Activated CD8-positive, alpha-beta T cell treated with anti-CD3 and anti-CD28 coated beads, Interleukin-2, amount 10 ng/mL, durations not matched to agents 7 days and 5 days (primary cell): ENCODE measurements around the gene RGS19. TPM values are rescaled to one million over a fixed set of nuclear protein-coding genes. Genes with fewer than 3 reads are reported as not detected.

Source experiments
- ATAC-seq: fragments of 150-1000 bp; cut with Tn5 transposase; one replicate; pipeline ENCODE4 v1.10.0; 2021; ENCODE audit warnings: moderate library complexity
- CTCF ChIA-PET: fragments of 350-600 bp; sonication (Branson Sonifier 250); formaldehyde crosslinking; loops from one replicate; lab custom pipeline; 2021; ENCODE audit warnings: antibody characterized with exemption; lab: Charles Lee
- POLR2A ChIA-PET: fragments of 350-600 bp; sonication (Branson Sonifier 250); formaldehyde crosslinking; loops from one replicate; lab custom pipeline; 2021; ENCODE audit warnings: antibody characterized with exemption; lab: Charles Lee
- DNase-seq: peaks from one replicate; pipeline ENCODE4 v3.0.0-alpha.2; 2020
- H3K27ac Mint-ChIP-seq: one replicate; pipeline ENCODE4 v1.8.0; 2021; ENCODE audit warnings: mild to moderate bottlenecking, mixed read lengths
- H3K27me3 Mint-ChIP-seq: one replicate; pipeline ENCODE4 v1.8.0; 2021; ENCODE audit warnings: low read depth, mixed read lengths
- H3K36me3 Mint-ChIP-seq: one replicate; pipeline ENCODE4 v1.8.0; 2021; ENCODE audit warnings: low read depth, mixed read lengths
- H3K4me1 Mint-ChIP-seq: one replicate; pipeline ENCODE4 v1.8.0; 2021; ENCODE audit warnings: low read depth, mixed read lengths
- H3K4me3 Mint-ChIP-seq: one replicate; pipeline ENCODE4 v1.8.0; 2021; ENCODE audit warnings: mild to moderate bottlenecking, mixed read lengths
- H3K9me3 Mint-ChIP-seq: one replicate; pipeline ENCODE4 v1.8.0; 2022; ENCODE audit warnings: mixed read lengths; ENCODE audit not compliant: insufficient read depth
- total RNA-seq, 2 experiments: library from RNA; stranded (reverse); gene quantifications; one replicate each; pipeline ENCODE4 v1.2.3, GENCODE V29; 2021

Gene RGS19
- total RNA-seq, 2 experiments from 2014 or later, result 130 to 135 TPM

DNA sequence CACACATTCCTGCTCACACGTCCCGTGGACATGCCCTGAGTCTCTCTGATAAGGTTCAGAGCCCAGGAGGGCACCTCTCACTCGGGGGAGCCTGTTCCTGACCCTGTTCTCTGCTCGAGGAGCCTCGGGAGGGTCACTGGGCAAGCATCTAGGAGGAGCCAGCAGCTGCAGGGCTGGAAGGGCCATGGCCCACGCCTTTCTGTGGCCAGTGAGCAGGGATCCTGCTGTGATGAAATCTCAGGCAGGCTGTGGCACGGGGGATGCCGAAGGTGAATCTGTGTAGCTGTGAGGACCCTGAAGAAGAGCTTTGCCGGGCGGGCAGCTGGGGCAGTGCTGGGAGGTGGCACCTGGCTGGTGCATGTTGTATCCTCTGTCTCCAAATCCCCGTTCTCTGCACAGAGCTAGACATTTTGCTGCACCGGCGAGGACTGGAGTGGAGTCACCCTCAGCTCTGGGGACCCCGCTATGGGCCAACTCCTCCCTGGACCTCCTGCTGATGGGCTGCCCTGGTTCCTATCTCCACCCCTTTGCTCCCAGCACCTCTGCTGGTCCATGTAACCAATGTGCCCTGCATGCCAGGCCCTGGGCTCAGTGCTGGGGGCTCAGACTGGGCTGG is 35.1 kb upstream of the RGS19 start:
- Mint-ChIP-seq H3K9me3 (no peaks in the 10 kb centered on the region), H3K4me1 (no peaks in the 10 kb centered on the region), H3K27me3 (no peaks in the 10 kb centered on the region), H3K4me3 (no peak overlapping the region), H3K27ac (no peak overlapping the region), H3K36me3 (no peaks in the 10 kb centered on the region)
- CTCF ChIA-PET, result no interaction called here
- ATAC-seq (no peak), DNase-seq (peak; percentile 17)
- POLR2A ChIA-PET, result interaction anchor here (0.6 kb wide), 1 partner anchor 70 kb away, joined by 3 read pairs; no protein-coding TSS in a partner anchor

GRCh38 chr20:64113796-64114355 is 34.6 kb upstream of the RGS19 start:
- POLR2A ChIA-PET, result no interaction called here
- H3K36me3 Mint-ChIP-seq, result no peaks in the 10 kb centered on the region
- no peak overlapping the region for H3K4me3 Mint-ChIP-seq
- peak; percentile 20 for DNase-seq
- no peaks in the 10 kb centered on the region for H3K4me1 Mint-ChIP-seq
- CTCF ChIA-PET, result no interaction called here
- no peak overlapping the region for H3K27ac Mint-ChIP-seq
- H3K27me3 Mint-ChIP-seq, result no peaks in the 10 kb centered on the region
- H3K9me3 Mint-ChIP-seq, result no peaks in the 10 kb centered on the region
- ATAC-seq, result no peak

DNA sequence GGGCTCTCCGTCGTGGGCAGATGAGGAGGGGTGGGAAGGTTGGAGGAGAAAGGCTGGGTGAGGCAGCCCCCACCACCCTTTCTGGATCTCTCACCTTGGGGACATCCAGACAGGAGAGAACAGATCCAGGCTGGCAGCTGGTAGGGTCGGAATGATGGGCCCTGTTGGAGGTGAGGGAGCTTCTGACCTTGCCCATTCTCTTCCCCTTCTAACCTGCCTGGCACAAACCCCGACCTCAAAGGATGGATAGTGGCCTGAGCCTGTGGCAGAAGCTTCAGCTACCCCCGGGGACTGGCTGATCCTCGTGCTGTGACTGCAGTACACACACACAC is 34.1 kb upstream of the RGS19 start:
- ATAC-seq (no peak), DNase-seq (no peak)
- no peak overlapping the region for H3K4me3 Mint-ChIP-seq
- no peaks in the 10 kb centered on the region for H3K27me3 Mint-ChIP-seq
- no peaks in the 10 kb centered on the region for H3K4me1 Mint-ChIP-seq
- H3K9me3 Mint-ChIP-seq, result no peaks in the 10 kb centered on the region
- H3K27ac Mint-ChIP-seq, result no peak overlapping the region
- CTCF ChIA-PET, result no interaction called here
- POLR2A ChIA-PET, result no interaction called here
- H3K36me3 Mint-ChIP-seq, result no peaks in the 10 kb centered on the region

DNA sequence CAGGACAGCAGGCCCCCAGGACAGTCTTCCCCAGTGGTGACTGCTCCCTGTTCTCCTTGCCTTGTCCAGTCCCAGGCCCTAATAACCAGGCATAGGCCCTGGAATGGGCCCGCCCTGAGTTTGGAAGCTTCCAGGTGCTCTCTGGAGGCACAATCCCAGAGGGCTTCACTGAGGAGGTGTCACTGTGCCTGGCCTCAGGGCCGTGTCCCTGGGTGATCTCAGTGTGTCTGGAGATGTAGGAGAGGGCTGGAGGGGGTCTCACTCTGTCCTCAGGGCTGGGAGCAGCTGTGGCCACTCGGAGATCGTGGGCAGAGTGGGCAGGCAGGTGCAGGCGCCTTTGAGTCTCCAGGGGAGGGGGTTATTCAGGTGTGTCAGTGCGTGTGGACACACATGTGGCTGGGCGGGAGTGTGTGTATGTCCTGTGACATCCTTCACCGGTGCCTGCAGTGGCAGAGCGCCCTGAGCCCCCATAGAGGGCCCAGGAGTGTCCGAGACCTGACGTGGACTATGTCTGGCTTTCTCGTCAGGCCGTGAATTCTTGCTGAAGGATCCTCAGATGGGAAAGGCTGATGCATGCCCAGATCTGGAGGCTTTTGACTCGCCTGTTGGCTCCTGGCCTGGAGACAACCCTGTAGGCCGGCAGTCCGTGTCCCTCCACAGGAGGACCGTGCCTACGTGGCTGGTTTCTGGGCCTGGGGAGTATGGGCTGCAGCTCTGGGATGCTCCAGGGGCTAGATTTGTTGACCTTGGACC is 33.5 kb upstream of the RGS19 start:
- peak; percentile 15 for DNase-seq
- no peak for ATAC-seq
- Mint-ChIP-seq H3K4me1 (no peaks in the 10 kb centered on the region), H3K27ac (no peak overlapping the region), H3K4me3 (no peak overlapping the region), H3K27me3 (peaks cover under 1% of the 10 kb centered on the region), H3K9me3 (no peaks in the 10 kb centered on the region), H3K36me3 (no peaks in the 10 kb centered on the region)
- CTCF ChIA-PET, result no interaction called here
- POLR2A ChIA-PET, result no interaction called here

DNA sequence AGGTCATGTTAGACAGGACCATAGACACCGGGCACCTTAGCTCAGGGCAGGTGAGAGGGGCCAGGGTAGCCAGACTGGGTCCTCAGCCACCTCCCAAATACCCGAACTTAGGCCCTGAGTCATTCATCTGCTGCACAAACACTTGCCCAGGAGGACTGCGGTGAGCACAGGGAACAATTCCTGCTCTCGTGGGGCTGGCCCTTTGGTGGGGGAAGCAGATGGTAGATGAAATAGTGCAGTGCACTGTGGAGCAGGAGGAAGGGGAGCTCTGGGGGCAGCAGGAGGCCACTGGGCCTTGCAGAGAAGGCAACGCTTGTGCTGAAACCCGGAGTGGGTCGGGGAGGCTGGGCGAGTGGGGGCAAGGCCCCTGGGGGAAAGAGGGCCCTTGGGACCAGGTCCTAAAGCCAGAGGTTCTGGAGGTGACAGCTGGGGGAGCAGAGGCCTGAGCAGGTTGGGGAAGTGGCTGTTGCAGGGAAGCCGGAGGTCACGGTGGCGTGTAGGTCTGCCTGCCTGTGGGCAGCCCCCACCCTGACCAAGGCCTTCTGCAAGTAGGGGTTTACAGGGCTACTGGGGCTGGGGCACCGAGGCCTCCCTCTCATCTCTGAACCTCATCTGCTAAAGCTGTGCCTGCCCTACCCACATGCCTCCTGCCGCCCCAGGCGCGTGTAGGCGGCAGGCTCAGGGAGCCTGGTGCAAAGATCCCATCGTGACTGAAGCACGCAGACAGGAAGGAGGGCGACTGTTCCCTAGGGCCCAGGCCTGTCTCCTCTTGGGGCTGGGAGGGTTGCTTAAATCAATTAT is 32.7 kb upstream of the RGS19 start:
- Mint-ChIP-seq H3K27ac (no peak overlapping the region), H3K4me3 (no peak overlapping the region), H3K9me3 (no peaks in the 10 kb centered on the region), H3K4me1 (no peaks in the 10 kb centered on the region), H3K27me3 (peaks cover 2% of the 10 kb centered on the region), H3K36me3 (no peaks in the 10 kb centered on the region)
- CTCF ChIA-PET, result interaction anchor here (0.9 to 1.3 kb wide), 2 partner anchors 11 to 28 kb away, joined by 4 to 6 read pairs; partner anchors contain the start of gene LKAAEAR1
- POLR2A ChIA-PET, result no interaction called here
- ATAC-seq (no peak), DNase-seq (peak; percentile 15)

- no peak for ATAC-seq
- H3K27ac Mint-ChIP-seq, result no peak overlapping the region
- no peaks in the 10 kb centered on the region for H3K9me3 Mint-ChIP-seq
- no peaks in the 10 kb centered on the region for H3K4me1 Mint-ChIP-seq
- peaks cover 2% of the 10 kb centered on the region for H3K27me3 Mint-ChIP-seq
- peak; percentile 17 for DNase-seq
- no peak overlapping the region for H3K4me3 Mint-ChIP-seq
- H3K36me3 Mint-ChIP-seq, result no peaks in the 10 kb centered on the region
- ChIA-PET CTCF (interaction anchor here (1.3 kb wide), 1 partner anchor 27 kb away, joined by 6 read pairs; the partner anchor contains the start of gene LKAAEAR1), POLR2A (no interaction called here)
These were observed 31.2 kb upstream of the RGS19 start for GRCh38 chr20:64110411-64111068.

GRCh38 chr20:64109831-64110391 is 30.6 kb upstream of the RGS19 start:
- Mint-ChIP-seq H3K27ac (no peak overlapping the region), H3K27me3 (peaks cover 2% of the 10 kb centered on the region), H3K9me3 (no peaks in the 10 kb centered on the region), H3K36me3 (no peaks in the 10 kb centered on the region), H3K4me1 (no peaks in the 10 kb centered on the region), H3K4me3 (no peak overlapping the region)
- ChIA-PET POLR2A (no interaction called here), CTCF (no interaction called here)
- DNase-seq (peak; percentile 4), ATAC-seq (no peak)

DNA sequence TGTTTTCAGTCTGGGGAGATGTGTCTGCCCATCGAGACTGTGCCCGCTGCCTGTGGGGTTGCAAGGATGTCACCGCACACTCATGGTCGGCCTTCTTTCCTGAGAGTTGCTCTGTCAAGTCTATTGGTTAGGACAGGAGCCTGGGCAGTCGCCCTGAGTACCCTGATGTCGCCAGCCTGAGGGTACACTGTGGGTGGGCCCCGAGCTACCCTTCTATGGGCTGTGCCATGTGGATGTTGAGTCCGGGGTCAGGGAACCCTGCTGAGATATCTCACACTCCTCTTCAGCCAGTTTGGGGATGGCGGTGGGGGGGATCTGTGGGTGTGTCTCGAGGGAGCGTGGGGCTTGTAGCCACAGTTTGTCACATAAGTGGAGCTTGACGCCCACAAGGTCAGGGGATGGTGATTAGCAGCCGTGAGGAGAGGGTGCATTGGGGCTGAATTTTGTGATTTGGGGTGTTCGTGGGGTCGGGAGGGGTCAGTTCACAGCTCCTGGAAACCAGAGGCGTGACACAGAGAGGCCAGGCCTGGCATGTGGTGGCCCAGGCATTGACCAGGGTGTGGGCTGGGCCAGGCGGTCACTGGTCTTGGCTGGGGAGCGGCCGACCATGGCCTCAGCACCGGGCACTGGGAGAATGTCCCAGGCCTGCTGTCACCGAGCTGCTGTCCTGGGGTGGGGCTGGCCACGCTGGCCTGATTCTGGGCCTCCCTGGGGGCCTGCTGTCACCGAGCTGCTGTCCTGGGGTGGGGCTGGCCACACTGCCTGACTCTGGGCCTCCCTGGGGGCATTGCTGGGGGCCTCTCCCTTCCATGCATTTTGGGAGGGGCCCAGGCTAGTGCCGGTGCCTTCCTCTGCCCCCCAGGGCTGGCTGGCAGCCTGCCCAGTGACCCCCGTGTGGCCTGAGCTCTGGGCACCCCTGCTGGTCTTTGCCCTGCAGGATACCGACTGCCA is 29.7 kb upstream of the RGS19 start:
- ChIA-PET POLR2A (no interaction called here), CTCF (no interaction called here)
- DNase-seq (peak; percentile 17), ATAC-seq (no peak)
- no peaks in the 10 kb centered on the region for H3K9me3 Mint-ChIP-seq
- H3K27ac Mint-ChIP-seq, result no peak overlapping the region
- H3K27me3 Mint-ChIP-seq, result peaks cover 2% of the 10 kb centered on the region
- no peak overlapping the region for H3K4me3 Mint-ChIP-seq
- no peaks in the 10 kb centered on the region for H3K36me3 Mint-ChIP-seq
- H3K4me1 Mint-ChIP-seq, result no peaks in the 10 kb centered on the region

DNA sequence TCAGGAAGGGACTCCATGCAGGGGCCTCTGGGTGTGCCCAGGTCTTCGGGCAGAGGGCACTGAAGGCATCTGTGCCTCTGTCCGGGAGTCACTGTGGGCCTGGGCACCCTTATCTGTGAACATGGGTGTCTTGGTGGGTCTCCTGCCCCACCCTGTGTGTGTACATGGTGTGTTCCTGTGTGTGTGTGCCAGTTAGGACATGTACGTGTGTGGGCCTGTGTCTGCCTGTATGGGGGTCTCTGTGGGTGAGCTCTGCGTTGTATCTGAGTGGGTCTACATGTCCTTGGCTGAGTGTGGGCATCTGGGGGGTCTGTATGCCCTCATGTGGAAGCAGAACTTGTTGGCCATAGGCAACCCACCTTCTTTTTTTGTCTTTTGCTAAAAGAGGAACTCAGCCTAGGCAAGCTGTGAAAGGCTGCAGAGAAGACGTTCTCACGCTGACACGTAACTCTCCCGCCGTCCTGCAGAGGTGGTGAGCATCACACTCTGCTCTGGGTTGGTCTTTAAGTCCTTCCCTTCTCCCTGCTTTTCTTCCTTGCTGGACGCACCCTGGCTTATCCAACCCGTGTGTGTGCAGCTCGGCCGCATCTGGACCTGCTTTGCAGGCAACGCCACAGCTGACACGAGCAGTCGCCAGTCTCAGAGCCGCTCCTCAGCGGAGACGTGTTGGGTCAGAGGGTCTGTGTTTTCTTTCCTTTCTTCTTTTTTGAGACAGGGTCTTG is 28.6 kb upstream of the RGS19 start:
- ChIA-PET CTCF (no interaction called here), POLR2A (no interaction called here)
- H3K36me3 Mint-ChIP-seq, result no peaks in the 10 kb centered on the region
- no peaks in the 10 kb centered on the region for H3K4me1 Mint-ChIP-seq
- peaks cover 11% of the 10 kb centered on the region for H3K27me3 Mint-ChIP-seq
- DNase-seq (no peak), ATAC-seq (no peak)
- H3K27ac Mint-ChIP-seq, result no peak overlapping the region
- H3K9me3 Mint-ChIP-seq, result no peaks in the 10 kb centered on the region
- no peak overlapping the region for H3K4me3 Mint-ChIP-seq
